H9 (cell line): ENCODE data around the gene CUL2. TPM values are rescaled to one million over a fixed set of nuclear protein-coding genes. Genes with fewer than 3 reads are reported as not detected.

ENCODE experiments used
- DNase-seq: peaks from one replicate; pipeline ENCODE4 v3.0.0-alpha.2; 2017
- H2AFZ ChIP-seq: one replicate; pipeline ENCODE4 v1.6.1; 2013; ENCODE audit warnings: mild to moderate bottlenecking, low read length, control low read depth, moderate library complexity
- H2AK5ac ChIP-seq: 2 replicates; pipeline ENCODE4 v1.6.1; 2013; ENCODE audit warnings: low read length, control low read depth, mixed read lengths; ENCODE audit not compliant: insufficient read length
- H2BK120ac ChIP-seq: one replicate; pipeline ENCODE4 v1.6.1; 2013; ENCODE audit warnings: low read depth, mild to moderate bottlenecking, low read length, control low read depth, inconsistent platforms; ENCODE audit not compliant: poor library complexity, severe bottlenecking
- H2BK12ac ChIP-seq: 2 replicates; pipeline ENCODE4 v1.6.1; 2013; ENCODE audit warnings: low read length, control low read depth, mixed read lengths, low read depth; ENCODE audit not compliant: insufficient read length
- H2BK15ac ChIP-seq: 2 replicates; pipeline ENCODE4 v1.6.1; 2013; ENCODE audit warnings: low read depth, low read length, control low read depth
- H2BK20ac ChIP-seq: one replicate; pipeline ENCODE4 v1.6.1; 2013; ENCODE audit warnings: low read depth, mild to moderate bottlenecking, low read length, control low read depth, inconsistent platforms; ENCODE audit not compliant: poor library complexity, severe bottlenecking
- H2BK5ac ChIP-seq: 2 replicates; pipeline ENCODE4 v1.6.1; 2013; ENCODE audit warnings: low read length, control low read depth, mixed read lengths; ENCODE audit not compliant: insufficient read length
- H3K14ac ChIP-seq: 2 replicates; pipeline ENCODE4 v1.6.1; 2013; ENCODE audit warnings: low read length, control low read depth; ENCODE audit not compliant: insufficient read depth
- H3K18ac ChIP-seq: 2 replicates; pipeline ENCODE4 v1.6.1; 2013; ENCODE audit warnings: low read depth, mild to moderate bottlenecking, mixed read lengths, low read length, control low read depth; ENCODE audit not compliant: insufficient read length
- H3K23ac ChIP-seq: 2 replicates; pipeline ENCODE4 v1.6.1; 2013; ENCODE audit warnings: low read length, control low read depth, mixed read lengths, low read depth; ENCODE audit not compliant: insufficient read length
- H3K23me2 ChIP-seq: 2 replicates; pipeline ENCODE4 v1.6.1; 2013; ENCODE audit warnings: low read depth, mild to moderate bottlenecking, mixed read lengths, low read length, control low read depth; ENCODE audit not compliant: insufficient read length, poor library complexity, severe bottlenecking
- H3K27ac ChIP-seq: 2 replicates; pipeline ENCODE4 v1.5.1; 2013; ENCODE audit warnings: low read length, control low read depth, mixed read lengths, low read depth; ENCODE audit not compliant: insufficient read length
- H3K27me3 ChIP-seq: 2 replicates; pipeline ENCODE4 v1.6.1; 2013; ENCODE audit warnings: low read length, control low read depth, inconsistent platforms; ENCODE audit not compliant: insufficient read depth
- H3K4ac ChIP-seq: 2 replicates; pipeline ENCODE4 v1.6.1; 2013; ENCODE audit warnings: low read depth, mild to moderate bottlenecking, control low read depth, inconsistent platforms, low read length, moderate library complexity
- H3K4me1 ChIP-seq: 2 replicates; pipeline ENCODE4 v1.6.1; 2013; ENCODE audit warnings: low read length, control low read depth, inconsistent platforms; ENCODE audit not compliant: insufficient read depth
- H3K4me2 ChIP-seq: 2 replicates; pipeline ENCODE4 v1.6.1; 2013; ENCODE audit warnings: low read length, control low read depth, mixed read lengths; ENCODE audit not compliant: insufficient read length, insufficient read depth
- H3K56ac ChIP-seq: 2 replicates; pipeline ENCODE4 v1.6.1; 2013; ENCODE audit warnings: low read depth, mild to moderate bottlenecking, mixed read lengths, low read length, control low read depth; ENCODE audit not compliant: insufficient read length
- H3K79me1 ChIP-seq: 2 replicates; pipeline ENCODE4 v1.6.1; 2013; ENCODE audit warnings: low read depth, mild to moderate bottlenecking, moderate library complexity, low read length, control low read depth, inconsistent platforms; ENCODE audit not compliant: insufficient read depth, poor library complexity, severe bottlenecking
- H3K79me2 ChIP-seq: 2 replicates; pipeline ENCODE4 v1.6.1; 2013; ENCODE audit warnings: low read length, control low read depth, inconsistent platforms; ENCODE audit not compliant: insufficient read depth
- H3K9ac ChIP-seq: 2 replicates; pipeline ENCODE4 v1.6.1; 2013; ENCODE audit warnings: low read length, control low read depth, mixed read lengths; ENCODE audit not compliant: insufficient read length; ENCODE audit errors: extremely low read depth
- H3K9me3 ChIP-seq: one replicate; pipeline ENCODE4 v1.6.1; 2013; ENCODE audit warnings: low read depth, low read length, inconsistent platforms; ENCODE audit not compliant: control insufficient read depth
- H3T11ph ChIP-seq: one replicate; pipeline ENCODE4 v1.6.1; 2013; ENCODE audit warnings: mild to moderate bottlenecking, low read length, control low read depth, inconsistent platforms
- H4K20me1 ChIP-seq: one replicate; pipeline ENCODE4 v1.6.1; 2013; ENCODE audit not compliant: control insufficient read depth, insufficient read length, insufficient read depth
- H4K5ac ChIP-seq: 2 replicates; pipeline ENCODE4 v1.6.1; 2013; ENCODE audit warnings: low read depth, mild to moderate bottlenecking, mixed read lengths, low read length, control low read depth; ENCODE audit not compliant: insufficient read length
- H4K8ac ChIP-seq: replicated peaks from 2 replicates; pipeline ENCODE4 v1.6.1; 2013; ENCODE audit warnings: low read length, control low read depth, mixed read lengths, low read depth; ENCODE audit not compliant: insufficient read length
- H4K91ac ChIP-seq: 2 replicates; pipeline ENCODE4 v1.6.1; 2013; ENCODE audit warnings: low read depth, mild to moderate bottlenecking, moderate library complexity, mixed read lengths, low read length, control low read depth; ENCODE audit not compliant: insufficient read length
- H3K27ac Mint-ChIP-seq, 3 experiments: 2 replicates in 2 of 3; 3 replicates in 1 of 3; pipeline ENCODE4 v1.8.0; 2020 to 2021; ENCODE audit warnings: mixed read lengths in 3 of 3, mild to moderate bottlenecking in 1 of 3, moderate library complexity in 1 of 3
- H3K27me3 Mint-ChIP-seq: 2 replicates; pipeline ENCODE4 v1.8.0; 2021; ENCODE audit warnings: low read depth, mild to moderate bottlenecking, moderate library complexity, mixed read lengths
- H3K36me3 Mint-ChIP-seq, 3 experiments: 2 replicates in 2 of 3; 3 replicates in 1 of 3; pipeline ENCODE4 v1.8.0; 2020 to 2021; ENCODE audit warnings: low read depth in 3 of 3, mixed read lengths in 3 of 3; ENCODE audit not compliant: insufficient read depth in 1 of 3
- H3K4me1 Mint-ChIP-seq, 2 experiments: 2 replicates each; pipeline ENCODE4 v1.8.0; 2020; ENCODE audit warnings: mixed read lengths in 2 of 2
- H3K4me3 Mint-ChIP-seq, 2 experiments: 2 replicates in 1 of 2; 3 replicates in 1 of 2; pipeline ENCODE4 v1.8.0; 2020 to 2021; ENCODE audit warnings: mild to moderate bottlenecking in 2 of 2, mixed read lengths in 2 of 2, moderate library complexity in 1 of 2
- H3K9me3 Mint-ChIP-seq, 2 experiments: 2 replicates in 1 of 2; 3 replicates in 1 of 2; pipeline ENCODE4 v1.8.0; 2020; ENCODE audit warnings: mild to moderate bottlenecking in 2 of 2, mixed read lengths in 2 of 2, moderate library complexity in 1 of 2
- CTCF ChIP-seq: fragments of 200-600 bp; sonication (generic); conservative IDR thresholded peaks from 3 replicates; pipeline ENCODE4 v1.8.0; 2021; ENCODE audit warnings: antibody characterized with exemption, mild to moderate bottlenecking
- WGBS: extraction: QIAGEN DNeasy Blood & Tissue Kit; methylation state at CpG from one replicate; pipeline ENCODE4 v1.1.7; 2013; ENCODE audit warnings: missing lambda C conversion rate, low lambda C conversion rate, mixed read lengths; ENCODE audit not compliant: insufficient read length; ENCODE audit errors: extremely low coverage; 5-methylcytosine and 5-hydroxymethylcytosine counted together
- total RNA-seq: library from RNA; stranded (reverse); gene quantifications from 2 replicates; pipeline ENCODE4 v1.2.1, GENCODE V29; 2021

CUL2 gene
- total RNA-seq, 1 experiment from 2014 or later: 43.3 TPM

- no peaks in the 10 kb centered on the region for H3K9me3 ChIP-seq
- no peak overlapping the region for H2AFZ ChIP-seq
- H3K56ac ChIP-seq: no peak overlapping the region
- WGBS: no CpG with 5 or more reads among the region's 13 CpGs
- TF ChIP-seq CTCF: no peak
- peaks cover 0 to 5% (median 4%) of the 10 kb centered on the region in 3 experiments; a peak in 4 of 7 replicates for H3K36me3 Mint-ChIP-seq
- no peak overlapping the region for H4K5ac ChIP-seq
- peaks cover 4% of the 10 kb centered on the region for H3K23me2 ChIP-seq
- no peaks in the 10 kb centered on the region for H3K4me1 ChIP-seq
- no peak overlapping the region for H4K8ac ChIP-seq
- peaks cover 4 to 14% of the 10 kb centered on the region in 2 experiments for H3K4me1 Mint-ChIP-seq
- H3K18ac ChIP-seq: peak overlapping the region; percentile 3
- no peak overlapping the region for H4K91ac ChIP-seq
- H2BK5ac ChIP-seq: no peak overlapping the region
- no peak overlapping the region for H2BK120ac ChIP-seq
- no peak overlapping the region for H3K4ac ChIP-seq
- peak overlapping the region; percentile 86 to 92 for H3K4me3 Mint-ChIP-seq
- no peaks in the 10 kb centered on the region for H3K27me3 ChIP-seq
- no peaks in the 10 kb centered on the region for H3K9me3 Mint-ChIP-seq
- H2BK12ac ChIP-seq: no peak overlapping the region
- H2AK5ac ChIP-seq: no peak overlapping the region
- no peak overlapping the region for H3T11ph ChIP-seq
- no peak overlapping the region for H3K14ac ChIP-seq
- no peak overlapping the region for H2BK15ac ChIP-seq
- H3K4me2 ChIP-seq: peak overlapping the region; percentile 30
- H3K9ac ChIP-seq: peak overlapping the region; percentile 0
- no peak overlapping the region for H2BK20ac ChIP-seq
- H3K27ac Mint-ChIP-seq: peak overlapping the region; percentile 64 to 93 (median 68); a peak in 5 of 7 replicates
- H3K23ac ChIP-seq: no peak overlapping the region
- H3K79me2 ChIP-seq: peaks cover 1% of the 10 kb centered on the region; the same call in 1 of the 2 replicates
- H4K20me1 ChIP-seq: no peaks in the 10 kb centered on the region
- H3K27ac ChIP-seq: no peak overlapping the region
- no peaks in the 10 kb centered on the region for H3K79me1 ChIP-seq
- DNase-seq: no peak
- H3K27me3 Mint-ChIP-seq: no peaks in the 10 kb centered on the region
Measured at GRCh38 chr10:35126062-35126529, 36.0 kb upstream of the CUL2 start.
